Ishikawa (cell line): ENCODE results near the gene ACOX2.
A peak's percentile ranks its signal among the peaks of the same experiment; 100 is the strongest.

Experiments used
- CEBPB ChIP-seq: IDR thresholded peaks from 2 replicates; pipeline ENCODE4 v1.6.1; 2012
- CREB1 ChIP-seq: IDR thresholded peaks from 2 replicates; pipeline ENCODE4 v1.6.1; 2012; ENCODE audit warnings: low read depth
- EGR1 ChIP-seq: IDR thresholded peaks from 2 replicates; pipeline ENCODE4 v1.6.1; 2012
- EP300 ChIP-seq: IDR thresholded peaks from 2 replicates; pipeline ENCODE4 v1.6.1; 2012; ENCODE audit warnings: borderline replicate concordance
- FOXM1 ChIP-seq: IDR thresholded peaks from 2 replicates; pipeline ENCODE4 v1.6.1; 2012; ENCODE audit warnings: low read depth, borderline replicate concordance
- NFIC ChIP-seq: IDR thresholded peaks from 2 replicates; pipeline ENCODE4 v1.6.1; 2012
- RAD21 ChIP-seq: IDR thresholded peaks from 2 replicates; pipeline ENCODE4 v1.6.1; 2012; ENCODE audit warnings: low read depth
- TAF1 ChIP-seq: IDR thresholded peaks from 2 replicates; pipeline ENCODE4 v1.6.1; 2012; ENCODE audit warnings: low read depth, mild to moderate bottlenecking
- TCF12 ChIP-seq: IDR thresholded peaks from 2 replicates; pipeline ENCODE4 v1.6.1; 2012; ENCODE audit warnings: low read depth
- TEAD4 ChIP-seq: IDR thresholded peaks from 2 replicates; pipeline ENCODE4 v1.6.1; 2012
- YY1 ChIP-seq: IDR thresholded peaks from 2 replicates; pipeline ENCODE4 v1.6.1; 2012; ENCODE audit warnings: low read depth
- ZBTB7A ChIP-seq: IDR thresholded peaks from 2 replicates; pipeline ENCODE4 v1.6.1; 2012; ENCODE audit warnings: low read depth
- TF ChIP-seq, protein P1 (sequence below): IDR thresholded peaks from 2 replicates; pipeline ENCODE4 v1.6.1; 2012
- TF ChIP-seq, protein P2 (sequence below): IDR thresholded peaks from 2 replicates; pipeline ENCODE4 v1.6.1; 2012
- TF ChIP-seq, protein P3 (sequence below): IDR thresholded peaks from 2 replicates; pipeline ENCODE4 v1.6.1; 2012; ENCODE audit warnings: low read depth, mild to moderate bottlenecking

ACOX2 gene

GRCh38 chr3:58462829-58463180, 74.2 kb downstream of the ACOX2 start:
- TF ChIP-seq, protein P1, sequence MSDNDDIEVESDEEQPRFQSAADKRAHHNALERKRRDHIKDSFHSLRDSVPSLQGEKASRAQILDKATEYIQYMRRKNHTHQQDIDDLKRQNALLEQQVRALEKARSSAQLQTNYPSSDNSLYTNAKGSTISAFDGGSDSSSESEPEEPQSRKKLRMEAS: no peak
- peak; percentile 79 for TF ChIP-seq YY1
- no peak for TF ChIP-seq CEBPB

DNA sequence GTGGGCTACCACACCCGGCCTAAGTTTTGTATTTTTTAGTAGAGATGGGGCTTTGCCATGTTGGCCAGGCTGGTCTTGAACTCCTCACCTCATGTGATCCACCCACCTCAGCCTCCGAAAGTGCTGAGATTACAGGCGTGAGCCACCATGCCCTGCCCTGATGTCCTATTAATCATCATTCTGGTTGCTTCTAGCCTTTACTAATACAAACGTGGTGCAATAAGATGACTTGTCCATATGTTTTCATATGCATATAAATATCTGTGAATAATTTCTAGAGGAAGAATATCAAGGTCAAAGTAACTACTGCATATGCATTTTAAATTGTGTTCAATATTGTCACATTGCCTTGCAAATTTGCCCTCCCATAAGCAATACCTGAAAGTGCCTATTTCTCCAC, 77.8 kb downstream of the ACOX2 start:
- no peak for TF ChIP-seq TAF1
- TF ChIP-seq TEAD4: no peak
- TF ChIP-seq, protein P2, sequence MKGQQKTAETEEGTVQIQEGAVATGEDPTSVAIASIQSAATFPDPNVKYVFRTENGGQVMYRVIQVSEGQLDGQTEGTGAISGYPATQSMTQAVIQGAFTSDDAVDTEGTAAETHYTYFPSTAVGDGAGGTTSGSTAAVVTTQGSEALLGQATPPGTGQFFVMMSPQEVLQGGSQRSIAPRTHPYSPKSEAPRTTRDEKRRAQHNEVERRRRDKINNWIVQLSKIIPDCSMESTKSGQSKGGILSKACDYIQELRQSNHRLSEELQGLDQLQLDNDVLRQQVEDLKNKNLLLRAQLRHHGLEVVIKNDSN: no peak
- TF ChIP-seq, protein P3, sequence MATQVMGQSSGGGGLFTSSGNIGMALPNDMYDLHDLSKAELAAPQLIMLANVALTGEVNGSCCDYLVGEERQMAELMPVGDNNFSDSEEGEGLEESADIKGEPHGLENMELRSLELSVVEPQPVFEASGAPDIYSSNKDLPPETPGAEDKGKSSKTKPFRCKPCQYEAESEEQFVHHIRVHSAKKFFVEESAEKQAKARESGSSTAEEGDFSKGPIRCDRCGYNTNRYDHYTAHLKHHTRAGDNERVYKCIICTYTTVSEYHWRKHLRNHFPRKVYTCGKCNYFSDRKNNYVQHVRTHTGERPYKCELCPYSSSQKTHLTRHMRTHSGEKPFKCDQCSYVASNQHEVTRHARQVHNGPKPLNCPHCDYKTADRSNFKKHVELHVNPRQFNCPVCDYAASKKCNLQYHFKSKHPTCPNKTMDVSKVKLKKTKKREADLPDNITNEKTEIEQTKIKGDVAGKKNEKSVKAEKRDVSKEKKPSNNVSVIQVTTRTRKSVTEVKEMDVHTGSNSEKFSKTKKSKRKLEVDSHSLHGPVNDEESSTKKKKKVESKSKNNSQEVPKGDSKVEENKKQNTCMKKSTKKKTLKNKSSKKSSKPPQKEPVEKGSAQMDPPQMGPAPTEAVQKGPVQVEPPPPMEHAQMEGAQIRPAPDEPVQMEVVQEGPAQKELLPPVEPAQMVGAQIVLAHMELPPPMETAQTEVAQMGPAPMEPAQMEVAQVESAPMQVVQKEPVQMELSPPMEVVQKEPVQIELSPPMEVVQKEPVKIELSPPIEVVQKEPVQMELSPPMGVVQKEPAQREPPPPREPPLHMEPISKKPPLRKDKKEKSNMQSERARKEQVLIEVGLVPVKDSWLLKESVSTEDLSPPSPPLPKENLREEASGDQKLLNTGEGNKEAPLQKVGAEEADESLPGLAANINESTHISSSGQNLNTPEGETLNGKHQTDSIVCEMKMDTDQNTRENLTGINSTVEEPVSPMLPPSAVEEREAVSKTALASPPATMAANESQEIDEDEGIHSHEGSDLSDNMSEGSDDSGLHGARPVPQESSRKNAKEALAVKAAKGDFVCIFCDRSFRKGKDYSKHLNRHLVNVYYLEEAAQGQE: no peak
- no peak for TF ChIP-seq FOXM1
- TF ChIP-seq YY1: no peak
- TF ChIP-seq ZBTB7A: no peak
- TF ChIP-seq EP300: no peak
- no peak for TF ChIP-seq CREB1
- TF ChIP-seq CEBPB: no peak
- TF ChIP-seq TCF12: no peak
- no peak for TF ChIP-seq EGR1
- TF ChIP-seq, protein P1: no peak
- TF ChIP-seq RAD21: no peak
- TF ChIP-seq NFIC: no peak
